GM12873 (cell line): ENCODE data around the gene PRSS23.

Experiments used
- CTCF ChIP-seq: IDR thresholded peaks from 2 replicates; pipeline ENCODE4 v1.5.1; 2012; ENCODE audit warnings: low read depth, mild to moderate bottlenecking, moderate library complexity, low read length, control low read depth; ENCODE audit not compliant: insufficient read depth; ENCODE audit errors: missing control alignments

The PRSS23 gene

GRCh38 chr11:86815726-86816125 is 15.4 kb downstream of the PRSS23 start:
- TF ChIP-seq CTCF = no peak

DNA sequence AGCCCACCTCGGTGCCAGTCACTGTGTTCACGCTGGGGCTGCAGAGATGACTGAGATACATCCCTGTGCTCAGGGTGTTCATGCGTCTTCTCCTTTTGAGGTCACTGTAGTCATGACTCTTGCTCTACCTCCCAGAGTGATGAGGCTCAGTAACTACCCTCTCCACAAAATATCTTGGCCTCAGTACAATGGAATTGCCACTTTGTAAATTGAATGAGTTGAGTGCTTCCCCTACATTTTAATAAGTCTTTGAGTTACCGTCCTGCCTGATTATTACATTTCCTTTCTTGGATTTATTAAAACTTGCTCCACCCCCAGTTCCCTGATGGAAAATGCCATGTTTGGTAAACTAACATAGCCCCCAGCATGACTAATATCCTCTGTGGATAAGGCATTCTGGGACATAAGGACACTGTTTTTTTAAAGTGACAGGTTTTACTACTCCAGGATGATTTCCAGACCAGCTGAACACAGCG is 15.9 kb downstream of the PRSS23 start:
- no peak for TF ChIP-seq CTCF

DNA sequence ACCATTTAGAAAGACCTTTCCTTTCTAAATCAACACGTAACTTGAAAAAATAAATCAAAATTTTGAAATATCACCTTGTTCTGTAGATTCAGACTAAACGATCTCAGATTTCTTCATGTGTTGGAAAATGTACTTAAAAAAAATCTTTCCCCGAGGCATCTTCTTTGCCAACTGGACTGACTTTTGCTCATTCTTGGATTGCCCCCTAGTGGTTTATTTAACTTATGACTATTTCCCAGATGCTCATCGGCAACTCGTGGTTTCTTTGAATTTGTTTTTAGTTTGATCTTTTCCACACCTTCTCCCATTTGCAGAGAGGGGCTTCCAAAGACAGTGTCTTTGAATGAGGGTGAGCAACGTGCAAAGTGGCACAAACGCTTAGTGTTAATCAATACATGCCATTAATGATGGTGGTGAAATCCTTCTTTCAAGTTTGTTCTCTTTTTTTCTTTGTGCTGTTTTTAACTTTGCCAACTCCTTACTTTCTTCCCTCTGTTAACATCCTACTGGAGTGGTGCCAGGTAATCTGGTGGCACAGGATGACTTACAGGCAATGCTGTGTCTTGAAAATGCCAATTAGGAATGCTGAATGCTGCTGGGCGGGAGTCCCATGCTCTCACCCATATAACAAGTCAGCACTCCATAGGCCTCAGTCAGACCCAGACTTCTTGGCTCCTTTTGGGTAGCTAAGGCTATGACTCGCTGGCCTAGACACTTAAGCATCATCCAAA is 18.3 kb downstream of the PRSS23 start:
- peak; percentile 64 for TF ChIP-seq CTCF

GRCh38 chr11:86848132-86848531 is 47.8 kb downstream of the PRSS23 start:
- TF ChIP-seq CTCF = no peak

- TF ChIP-seq CTCF = no peak
These were observed 49.3 kb downstream of the PRSS23 start for GRCh38 chr11:86849679-86850078.
